T-cell (primary cell): Measurements from ENCODE around the gene HPCAL1. TPM values are rescaled to one million over a fixed set of nuclear protein-coding genes. Genes with fewer than 3 reads are reported as not detected.

Source experiments
- ATAC-seq, 4 experiments: fragments of 200-7000 bp in 3 of 4; fragments of 150-1000 bp in 1 of 4; cut with Tn5 transposase; replicated peaks in 1 of 4; 1 replicate in 3 of 4; 2 replicates in 1 of 4; pipeline ENCODE4 v1.10.0; 2021; ENCODE audit warnings: moderate library complexity in 3 of 4, mild to moderate bottlenecking in 2 of 4, moderate number of reproducible peaks in 1 of 4
- CTCF ChIA-PET, 2 donors: fragments of 300-600 bp; sonication (Branson Sonifier 250); formaldehyde crosslinking; loops; one replicate each; lab custom pipeline; 2022; ENCODE audit warnings: antibody characterized with exemption in 2 of 2; lab: Charles Lee
- POLR2A ChIA-PET, 2 donors: fragments of 300-600 bp; sonication (Branson Sonifier 250); formaldehyde crosslinking; loops; one replicate each; lab custom pipeline; 2022; ENCODE audit warnings: antibody characterized with exemption in 2 of 2; lab: Charles Lee
- DNase-seq, 35 experiments: peaks; one replicate each; pipeline versions ENCODE4 v3.0.0 to v3.0.0-alpha.2; 2013 to 2023
- H3K27ac ChIP-seq: one replicate; pipeline ENCODE4 v1.5.1; 2013; ENCODE audit warnings: low read length
- H3K27me3 ChIP-seq, 2 experiments: replicated peaks in 1 of 2; 1 replicate in 1 of 2; 2 replicates in 1 of 2; pipeline versions ENCODE4 v1.6.1 to v1.7.0; 2013; ENCODE audit warnings: low read length in 1 of 2, mixed read lengths in 1 of 2; ENCODE audit not compliant: control insufficient read depth in 2 of 2, insufficient read depth in 2 of 2; ENCODE audit errors: extremely low read depth in 1 of 2
- H3K36me3 ChIP-seq, 2 donors: 1 replicate in 1 of 2; 2 replicates in 1 of 2; pipeline versions ENCODE4 v1.6.1 to v1.7.0; 2013; ENCODE audit warnings: low read length in 1 of 2; ENCODE audit not compliant: control insufficient read depth in 2 of 2, insufficient read depth in 1 of 2; ENCODE audit errors: extremely low read depth in 1 of 2
- H3K4me1 ChIP-seq, 2 experiments: 1 replicate in 1 of 2; 2 replicates in 1 of 2; pipeline versions ENCODE4 v1.6.1 to v1.7.0; 2013; ENCODE audit warnings: low read length in 2 of 2, mixed read lengths in 1 of 2; ENCODE audit not compliant: insufficient read depth in 2 of 2, control insufficient read depth in 1 of 2; ENCODE audit errors: extremely low read depth in 1 of 2
- H3K4me3 ChIP-seq, 2 donors: 1 replicate in 1 of 2; 2 replicates in 1 of 2; pipeline versions ENCODE4 v1.5.1 to v1.7.0; 2013; ENCODE audit warnings: mild to moderate bottlenecking in 2 of 2, low read length in 1 of 2, moderate library complexity in 1 of 2; ENCODE audit not compliant: control insufficient read depth in 1 of 2; ENCODE audit errors: extremely low read depth in 1 of 2
- H3K9me3 ChIP-seq: 2 replicates; pipeline ENCODE4 v1.7.0; 2013
- H3K27ac Mint-ChIP-seq, 2 donors: one replicate each; pipeline ENCODE4 v1.8.0; 2020 to 2021; ENCODE audit warnings: mild to moderate bottlenecking in 2 of 2, mixed read lengths in 2 of 2
- H3K27me3 Mint-ChIP-seq, 2 donors: one replicate each; pipeline ENCODE4 v1.8.0; 2021 to 2022; ENCODE audit warnings: mixed read lengths in 2 of 2
- H3K36me3 Mint-ChIP-seq: one replicate; pipeline ENCODE4 v1.8.0; 2021; ENCODE audit warnings: mixed read lengths
- H3K4me1 Mint-ChIP-seq, 3 donors: one replicate each; pipeline ENCODE4 v1.8.0; 2020 to 2022; ENCODE audit warnings: mixed read lengths in 3 of 3, mild to moderate bottlenecking in 1 of 3
- H3K4me3 Mint-ChIP-seq, 3 donors: one replicate each; pipeline ENCODE4 v1.8.0; 2020 to 2022; ENCODE audit warnings: mild to moderate bottlenecking in 3 of 3, mixed read lengths in 3 of 3, moderate library complexity in 3 of 3
- H3K9me3 Mint-ChIP-seq, 3 donors: one replicate each; pipeline ENCODE4 v1.8.0; 2020 to 2022; ENCODE audit warnings: mixed read lengths in 3 of 3
- WGBS: methylation state at CpG from one replicate; pipeline ENCODE4 v1.1.5; 2013; ENCODE audit warnings: missing lambda C conversion rate; ENCODE audit not compliant: insufficient coverage; 5-methylcytosine and 5-hydroxymethylcytosine counted together
- total RNA-seq, 35 experiments: library from RNA in 6 of 35; stranded (reverse) in 6 of 35; fragments of 120-200 nt in 1 of 35; gene quantifications; one replicate each; pipeline versions ENCODE4 v1.2.1 to v1.2.4 and lab custom pipeline; 2013 to 2026

Gene HPCAL1
- total RNA-seq, 5 donors from 2014 or later (not counting 1 experiment from before 2014, with no cell fraction given): 39.5 to 87.3 (median 83.2) TPM

DNA sequence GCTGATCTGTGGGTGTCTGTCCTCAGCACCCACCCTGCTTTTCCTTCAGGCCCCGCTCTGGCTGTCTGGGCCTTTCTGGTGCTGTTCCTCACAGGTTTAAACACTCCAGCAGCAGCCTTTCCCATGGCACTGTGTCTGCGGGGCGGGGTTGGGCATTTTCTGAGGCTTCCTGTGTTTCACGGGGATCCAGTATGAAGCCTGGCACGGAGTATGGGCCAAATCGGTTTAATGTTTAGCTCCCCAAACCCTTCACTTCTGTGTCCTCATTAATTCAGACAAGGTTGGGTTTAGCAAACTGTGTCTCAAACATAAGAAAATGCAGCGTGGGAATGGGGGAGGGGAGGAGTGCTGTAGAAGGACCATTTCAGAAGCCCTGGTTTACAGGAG is 44.9 kb downstream of the HPCAL1 start:
- POLR2A ChIA-PET: no interaction called here
- Histone ChIP-seq H3K4me1 (peaks cover 10 to 48% of the 10 kb centered on the region in 2 experiments), H3K4me3 (no peak overlapping the region), H3K36me3 (peaks cover 1 to 9% of the 10 kb centered on the region in 2 donors), H3K27me3 (no peaks in the 10 kb centered on the region), H3K27ac (no peak overlapping the region), H3K9me3 (no peaks in the 10 kb centered on the region)
- Mint-ChIP-seq H3K4me1 (peaks cover 79 to 82% (median 79%) of the 10 kb centered on the region in 3 donors), H3K27me3 (no peaks in the 10 kb centered on the region), H3K4me3 (no peak overlapping the region), H3K9me3 (no peaks in the 10 kb centered on the region), H3K36me3 (peaks cover 8% of the 10 kb centered on the region), H3K27ac (no peak overlapping the region)
- CTCF ChIA-PET: no interaction called here
- no peak for DNase-seq
- no peak for ATAC-seq
- 94% methylated on average over 2 of the region's 7 CpGs for WGBS

DNA sequence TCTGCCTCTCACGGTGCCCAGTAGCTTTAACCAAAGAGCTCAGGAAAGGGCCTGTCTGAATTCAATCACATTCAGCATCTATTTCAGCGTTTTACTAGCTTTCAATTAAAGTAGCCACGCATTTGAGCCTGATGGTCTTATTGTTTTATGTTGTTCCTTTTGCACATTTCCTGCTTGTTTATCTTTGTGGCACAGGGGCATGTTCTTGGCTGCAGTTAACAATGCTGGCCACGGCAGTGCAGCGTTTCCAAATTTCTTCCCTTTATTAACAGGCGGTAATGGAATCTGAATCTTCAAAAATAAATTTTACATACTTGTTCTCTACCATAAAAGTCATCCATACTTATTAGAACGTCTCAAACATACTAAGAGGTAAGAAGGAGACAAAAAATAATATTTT is 46.2 kb downstream of the HPCAL1 start:
- DNase-seq (no peak), ATAC-seq (no peak)
- Mint-ChIP-seq H3K4me1 (peaks cover 70 to 77% (median 76%) of the 10 kb centered on the region in 3 donors), H3K4me3 (no peak overlapping the region), H3K36me3 (peaks cover 9% of the 10 kb centered on the region), H3K9me3 (no peaks in the 10 kb centered on the region), H3K27ac (no peak overlapping the region), H3K27me3 (no peaks in the 10 kb centered on the region)
- Histone ChIP-seq H3K27me3 (no peaks in the 10 kb centered on the region), H3K9me3 (no peaks in the 10 kb centered on the region), H3K27ac (no peak overlapping the region), H3K36me3 (peaks cover 0 to 2% of the 10 kb centered on the region in 2 donors), H3K4me3 (no peak overlapping the region), H3K4me1 (peaks cover 10 to 36% of the 10 kb centered on the region in 2 experiments)
- ChIA-PET CTCF (no interaction called here), POLR2A (no interaction called here)
- no CpG with 5 or more reads among the region's 7 CpGs for WGBS

DNA sequence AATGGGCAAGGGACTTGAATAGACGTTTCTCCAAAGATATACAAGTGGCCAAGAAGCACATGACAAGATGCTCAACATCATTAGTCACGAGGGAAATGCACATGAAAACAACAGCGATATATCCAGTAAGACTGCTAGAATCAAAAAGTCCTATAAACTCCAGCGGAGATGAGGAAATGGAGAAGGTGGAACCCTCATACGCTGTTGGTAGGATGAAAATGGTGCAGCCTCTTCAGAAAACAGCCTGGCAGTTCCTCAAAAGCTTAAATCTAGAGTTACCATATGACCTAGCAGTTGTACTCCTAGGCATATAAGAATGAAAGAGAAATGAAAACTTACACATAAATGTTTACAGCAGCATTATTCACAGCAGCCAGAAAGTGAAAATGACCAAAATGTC is 48.1 kb downstream of the HPCAL1 start:
- Histone ChIP-seq H3K4me1 (peaks cover 6 to 36% of the 10 kb centered on the region in 2 experiments), H3K9me3 (no peaks in the 10 kb centered on the region), H3K27me3 (no peaks in the 10 kb centered on the region), H3K36me3 (peaks cover 2 to 6% of the 10 kb centered on the region in 2 donors), H3K27ac (no peak overlapping the region), H3K4me3 (no peak overlapping the region)
- Mint-ChIP-seq H3K27me3 (no peaks in the 10 kb centered on the region), H3K9me3 (no peaks in the 10 kb centered on the region), H3K4me1 (peaks cover 69 to 75% (median 74%) of the 10 kb centered on the region in 3 donors), H3K27ac (peak overlapping the region; percentile 3 to 15), H3K4me3 (no peak overlapping the region), H3K36me3 (peaks cover 17% of the 10 kb centered on the region)
- ChIA-PET POLR2A (no interaction called here), CTCF (no interaction called here)
- DNase-seq: no peak
- ATAC-seq: no peak
- WGBS: no CpG with 5 or more reads among the region's 5 CpGs

DNA sequence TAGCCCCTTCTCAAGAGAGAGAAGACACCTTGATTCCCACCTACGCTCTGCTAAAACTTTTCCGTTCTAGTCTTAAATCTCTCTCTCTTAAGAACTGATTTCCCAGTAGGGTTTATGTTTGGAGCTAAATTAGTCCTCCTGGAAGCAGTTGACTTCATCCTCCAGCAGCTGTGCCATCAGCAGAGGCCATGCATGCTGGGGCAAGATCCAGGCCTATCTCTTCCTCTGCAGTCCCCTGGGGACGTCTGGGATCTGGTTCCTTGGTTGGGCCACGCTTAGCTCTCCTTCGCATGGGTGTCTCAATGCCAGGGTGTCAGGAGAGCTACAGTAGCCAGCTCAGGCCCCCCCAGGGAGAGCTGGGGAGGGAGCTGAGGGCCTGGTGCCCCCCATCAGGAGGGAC is 49.7 kb downstream of the HPCAL1 start:
- Histone ChIP-seq H3K27me3 (no peaks in the 10 kb centered on the region), H3K4me3 (no peak overlapping the region), H3K4me1 (peaks cover 2 to 35% of the 10 kb centered on the region in 2 experiments), H3K9me3 (no peaks in the 10 kb centered on the region), H3K27ac (no peak overlapping the region), H3K36me3 (peaks cover 2 to 6% of the 10 kb centered on the region in 2 donors)
- H3K27me3 Mint-ChIP-seq: no peaks in the 10 kb centered on the region
- DNase-seq (no peak), ATAC-seq (no peak)
- ChIA-PET CTCF (no interaction called here), POLR2A (no interaction called here)
- H3K27ac Mint-ChIP-seq: peak overlapping the region; percentile 11 to 70
- peaks cover 18% of the 10 kb centered on the region for H3K36me3 Mint-ChIP-seq
- 90% methylated on average over 2 of the region's 5 CpGs for WGBS
- no peak overlapping the region for H3K4me3 Mint-ChIP-seq
- H3K4me1 Mint-ChIP-seq: peaks cover 74 to 77% (median 77%) of the 10 kb centered on the region in 3 donors
- H3K9me3 Mint-ChIP-seq: no peaks in the 10 kb centered on the region

DNA sequence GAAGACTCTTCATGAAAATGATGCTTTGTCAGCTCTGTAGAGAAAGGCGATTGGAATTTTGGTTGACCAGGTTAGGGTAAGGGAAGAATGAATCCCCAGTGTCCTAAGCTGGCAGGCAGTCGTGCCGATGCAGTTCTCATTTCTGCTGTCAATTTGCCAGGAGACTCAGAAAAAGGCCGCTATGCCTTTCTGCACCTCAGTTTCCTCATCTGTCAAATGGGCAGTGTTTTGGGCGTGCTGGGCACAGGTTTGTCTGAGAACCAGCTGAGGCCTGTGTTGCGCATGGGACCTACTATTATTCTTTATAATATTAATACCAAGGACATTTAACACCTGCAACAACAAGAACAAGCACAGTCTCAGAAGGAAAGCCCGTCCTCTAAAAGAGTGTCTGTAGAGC is 50.3 kb downstream of the HPCAL1 start:
- H3K27me3 Mint-ChIP-seq: no peaks in the 10 kb centered on the region
- H3K9me3 Mint-ChIP-seq: no peaks in the 10 kb centered on the region
- no peak overlapping the region for H3K4me3 Mint-ChIP-seq
- H3K9me3 ChIP-seq: no peaks in the 10 kb centered on the region
- H3K27ac ChIP-seq: no peak overlapping the region
- no peak overlapping the region for H3K27ac Mint-ChIP-seq
- peaks cover 2 to 29% of the 10 kb centered on the region in 2 experiments for H3K4me1 ChIP-seq
- ChIA-PET POLR2A (no interaction called here), CTCF (no interaction called here)
- no peak overlapping the region for H3K4me3 ChIP-seq
- ATAC-seq (no peak), DNase-seq (no peak)
- H3K36me3 ChIP-seq: peaks cover 2 to 6% of the 10 kb centered on the region in 2 donors
- H3K27me3 ChIP-seq: no peaks in the 10 kb centered on the region
- WGBS: 100% methylated on average over 4 of the region's 7 CpGs
- H3K4me1 Mint-ChIP-seq: peaks cover 73 to 74% (median 74%) of the 10 kb centered on the region in 3 donors
- peaks cover 18% of the 10 kb centered on the region for H3K36me3 Mint-ChIP-seq

DNA sequence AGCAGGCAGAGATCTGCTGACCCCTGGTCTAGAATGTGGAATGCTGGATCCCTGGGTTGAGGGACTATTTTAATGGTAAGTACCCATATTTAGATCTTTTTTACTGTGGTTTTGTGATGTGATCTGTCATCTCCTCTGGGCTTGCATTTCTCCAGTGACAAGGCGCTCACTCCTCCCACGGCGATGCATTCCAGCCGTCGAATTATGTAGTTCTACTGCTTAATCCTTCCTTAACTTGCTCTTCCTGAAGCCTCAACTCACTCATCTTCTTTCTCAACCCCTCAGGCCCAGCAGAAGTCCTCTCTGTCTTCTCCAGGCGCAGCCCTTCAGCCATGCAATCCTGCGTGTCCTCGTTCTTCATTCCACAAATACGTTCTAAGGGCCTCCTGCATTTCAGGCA is 51.2 kb downstream of the HPCAL1 start:
- peaks cover 18% of the 10 kb centered on the region for H3K36me3 Mint-ChIP-seq
- no peak overlapping the region for H3K4me3 Mint-ChIP-seq
- ChIA-PET POLR2A (no interaction called here), CTCF (no interaction called here)
- H3K27me3 ChIP-seq: no peaks in the 10 kb centered on the region
- no peak overlapping the region for H3K27ac ChIP-seq
- DNase-seq (no peak), ATAC-seq (no peak)
- H3K27ac Mint-ChIP-seq: peak overlapping the region in 1 of 2 donors; percentile 77
- H3K27me3 Mint-ChIP-seq: no peaks in the 10 kb centered on the region
- WGBS: 91% methylated on average over 9 of the region's 9 CpGs
- H3K36me3 ChIP-seq: peaks cover 2 to 15% of the 10 kb centered on the region in 2 donors
- H3K9me3 ChIP-seq: no peaks in the 10 kb centered on the region
- peaks cover 2 to 25% of the 10 kb centered on the region in 2 experiments for H3K4me1 ChIP-seq
- peaks cover 68 to 72% (median 72%) of the 10 kb centered on the region in 3 donors for H3K4me1 Mint-ChIP-seq
- H3K4me3 ChIP-seq: no peak overlapping the region
- no peaks in the 10 kb centered on the region for H3K9me3 Mint-ChIP-seq
